IMR-90 (cell line): ENCODE measurements around the gene ERC2. TPM values are rescaled to one million over a fixed set of nuclear protein-coding genes. Genes with fewer than 3 reads are reported as not detected.

Source experiments
- ATAC-seq: fragments of 200-7000 bp; cut with Tn5 transposase; 2 replicates; pipeline ENCODE4 v1.9.1; 2020; ENCODE audit warnings: low read depth, mild to moderate bottlenecking, moderate library complexity
- BruUV-seq: library from RNA; stranded (reverse); fragments of 400-500 nt; replicated peaks from 2 replicates; lab custom pipeline; 2021; lab: Mats Ljungman, UMichigan
- CTCF ChIA-PET: fragments of 300-600 bp; formaldehyde crosslinking; extraction: SDS; loops from one replicate; lab custom pipeline; 2021; ENCODE audit warnings: antibody characterized with exemption; lab: Yijun Ruan, JAX
- POLR2A ChIA-PET: fragments of 300-600 bp; sonication (Branson Sonifier 250); formaldehyde crosslinking; loops from one replicate; lab custom pipeline; 2022; ENCODE audit warnings: antibody characterized with exemption; ENCODE audit not compliant: unreplicated experiment; lab: Charles Lee
- DNase-seq: peaks from one replicate; pipeline ENCODE4 v3.0.0; 2013
- H2AFZ ChIP-seq: replicated peaks from 2 replicates; pipeline ENCODE3; 2013; ENCODE audit warnings: low read length, mild to moderate bottlenecking; ENCODE audit not compliant: poor library complexity
- H2AK5ac ChIP-seq: 2 replicates; pipeline ENCODE4 v1.6.1; 2013; ENCODE audit warnings: low read depth, low read length, inconsistent platforms
- H2AK9ac ChIP-seq: replicated peaks from 2 replicates; pipeline ENCODE3; 2013; ENCODE audit warnings: mild to moderate bottlenecking, low read depth, low read length, moderate library complexity; ENCODE audit not compliant: poor library complexity
- H2BK120ac ChIP-seq: 2 replicates; pipeline ENCODE4 v1.6.1; 2013; ENCODE audit warnings: low read depth, low read length, inconsistent platforms
- H2BK15ac ChIP-seq: 3 replicates; pipeline ENCODE4 v1.6.1; 2013; ENCODE audit warnings: low read depth, low read length, inconsistent platforms
- H2BK20ac ChIP-seq: 2 replicates; pipeline ENCODE4 v1.6.1; 2013; ENCODE audit warnings: low read depth, mild to moderate bottlenecking, inconsistent platforms, low read length, moderate library complexity
- H2BK5ac ChIP-seq: 2 replicates; pipeline ENCODE4 v1.6.1; 2013; ENCODE audit warnings: mild to moderate bottlenecking, low read depth, low read length, inconsistent platforms; ENCODE audit not compliant: poor library complexity, severe bottlenecking
- H3K14ac ChIP-seq: replicated peaks from 2 replicates; pipeline ENCODE4 v1.6.1; 2013; ENCODE audit warnings: low read depth, low read length, inconsistent platforms
- H3K18ac ChIP-seq: 2 replicates; pipeline ENCODE4 v1.6.1; 2013; ENCODE audit warnings: low read depth, low read length, control low read depth
- H3K23ac ChIP-seq: 2 replicates; pipeline ENCODE4 v1.6.1; 2013; ENCODE audit warnings: low read depth, low read length, inconsistent platforms
- H3K27ac ChIP-seq: 2 replicates; pipeline ENCODE4 v1.5.1; 2013; ENCODE audit warnings: mild to moderate bottlenecking, control low read depth, low read length; ENCODE audit not compliant: insufficient read depth
- H3K27me3 ChIP-seq: 2 replicates; pipeline ENCODE4 v1.6.1; 2013; ENCODE audit warnings: low read length; ENCODE audit not compliant: control insufficient read depth, insufficient read depth
- H3K36me3 ChIP-seq: 2 replicates; pipeline ENCODE4 v1.6.1; 2013; ENCODE audit warnings: low read length, mixed read lengths; ENCODE audit not compliant: control insufficient read depth, insufficient read depth
- H3K4ac ChIP-seq: 2 replicates; pipeline ENCODE4 v1.6.1; 2013; ENCODE audit warnings: low read depth, low read length, inconsistent platforms
- H3K4me1 ChIP-seq: 2 replicates; pipeline ENCODE4 v1.6.1; 2013; ENCODE audit warnings: low read length, mixed read lengths; ENCODE audit not compliant: control insufficient read depth, insufficient read depth
- H3K4me2 ChIP-seq: 2 replicates; pipeline ENCODE4 v1.6.1; 2013; ENCODE audit warnings: low read depth, mild to moderate bottlenecking, control low read depth, low read length, moderate library complexity
- H3K4me3 ChIP-seq: 2 replicates; pipeline ENCODE4 v1.5.1; 2013; ENCODE audit warnings: low read depth, mild to moderate bottlenecking, control low read depth, low read length, moderate library complexity; ENCODE audit not compliant: insufficient read depth
- H3K56ac ChIP-seq: 2 replicates; pipeline ENCODE4 v1.6.1; 2013; ENCODE audit warnings: low read length, inconsistent platforms; ENCODE audit not compliant: insufficient read depth; ENCODE audit errors: extremely low read depth
- H3K79me1 ChIP-seq, 2 experiments: 2 replicates each; pipeline ENCODE4 v1.6.1; 2013; ENCODE audit warnings: low read length in 2 of 2, inconsistent platforms in 1 of 2, low read depth in 1 of 2
- H3K9ac ChIP-seq: 2 replicates; pipeline ENCODE4 v1.6.1; 2013; ENCODE audit warnings: low read depth, low read length, control low read depth
- H3K9me1 ChIP-seq: 2 replicates; pipeline ENCODE4 v1.6.1; 2013; ENCODE audit warnings: low read length, inconsistent platforms; ENCODE audit not compliant: insufficient read depth
- H3K9me3 ChIP-seq: 2 replicates; pipeline ENCODE4 v1.6.1; 2013; ENCODE audit warnings: low read length; ENCODE audit not compliant: control insufficient read depth, insufficient read depth
- H4K20me1 ChIP-seq: 2 replicates; pipeline ENCODE4 v1.6.1; 2013; ENCODE audit warnings: low read length, inconsistent platforms; ENCODE audit not compliant: insufficient read depth
- H4K5ac ChIP-seq: 2 replicates; pipeline ENCODE4 v1.6.1; 2013; ENCODE audit warnings: mild to moderate bottlenecking, low read depth, low read length, control low read depth
- H4K8ac ChIP-seq, 2 experiments: 2 replicates each; pipeline ENCODE4 v1.6.1; 2013; ENCODE audit warnings: low read depth in 2 of 2, low read length in 2 of 2, control low read depth in 1 of 2, inconsistent platforms in 1 of 2
- H4K91ac ChIP-seq: 2 replicates; pipeline ENCODE4 v1.6.1; 2013; ENCODE audit warnings: low read depth, low read length, inconsistent platforms; ENCODE audit not compliant: insufficient read depth
- BHLHE40 ChIP-seq: fragments of 150-350 bp; IDR thresholded peaks from 2 replicates; pipeline ENCODE4 v1.6.1; 2016; ENCODE audit warnings: mild to moderate bottlenecking, low read depth, low read length
- CEBPB ChIP-seq: IDR thresholded peaks from 2 replicates; pipeline ENCODE4 v1.6.1; 2012; ENCODE audit warnings: low read depth, low read length, improper control_type of control experiment
- CHD1 ChIP-seq: IDR thresholded peaks from 2 replicates; pipeline ENCODE4 v1.6.1; 2012; ENCODE audit warnings: low read depth, low read length, improper control_type of control experiment
- FOS ChIP-seq: fragments of 150-350 bp; IDR thresholded peaks from 2 replicates; pipeline ENCODE4 v1.6.1; 2016; ENCODE audit warnings: low read depth, low read length
- MAFK ChIP-seq: IDR thresholded peaks from 2 replicates; pipeline ENCODE4 v1.6.1; 2012; ENCODE audit warnings: low read depth, low read length, improper control_type of control experiment
- MAZ ChIP-seq: IDR thresholded peaks from 2 replicates; pipeline ENCODE4 v1.6.1; 2012; ENCODE audit warnings: low read depth, mild to moderate bottlenecking, low read length, improper control_type of control experiment, moderate library complexity, borderline replicate concordance
- MXI1 ChIP-seq: IDR thresholded peaks from 2 replicates; pipeline ENCODE4 v1.6.1; 2012; ENCODE audit warnings: low read depth, mild to moderate bottlenecking, low read length, moderate library complexity, borderline replicate concordance
- NFE2L2 ChIP-seq: fragments of 150-350 bp; IDR thresholded peaks from 2 replicates; pipeline ENCODE4 v1.6.1; 2016; ENCODE audit warnings: low read depth, mild to moderate bottlenecking, low read length
- POLR2A ChIP-seq: IDR thresholded peaks from 2 replicates; pipeline ENCODE4 v1.6.1; 2012; ENCODE audit warnings: mild to moderate bottlenecking, low read depth, low read length
- RCOR1 ChIP-seq: IDR thresholded peaks from 2 replicates; pipeline ENCODE4 v1.6.1; 2012; ENCODE audit warnings: mild to moderate bottlenecking, low read length, improper control_type of control experiment; ENCODE audit not compliant: insufficient replicate concordance
- RFX5 ChIP-seq: IDR thresholded peaks from 2 replicates; pipeline ENCODE4 v1.8.0; 2012; ENCODE audit warnings: low read depth, mild to moderate bottlenecking, low read length, moderate library complexity
- SMC3 ChIP-seq: fragments of 150-350 bp; IDR thresholded peaks from 2 replicates; pipeline ENCODE4 v1.6.1; 2016; ENCODE audit warnings: low read depth, mild to moderate bottlenecking, antibody characterized with exemption, low read length, moderate library complexity
- WGBS, 2 experiments: methylation state at CpG; one replicate each; pipeline versions ENCODE4 v1.1.5 to v1.1.7; 2013; ENCODE audit warnings: missing lambda C conversion rate in 2 of 2; ENCODE audit not compliant: insufficient read length in 1 of 2; ENCODE audit errors: extremely low coverage in 2 of 2; 5-methylcytosine and 5-hydroxymethylcytosine counted together
- dilution Hi-C: fragments of 300-500 bp; cut with HindIII; formaldehyde crosslinking; loops from one replicate; pipeline ENCODE4 v1.14.3; 2018; ENCODE audit warnings: low sequenced_read_pairs; ENCODE audit not compliant: unreplicated experiment
- in situ Hi-C: fragments of 300-500 bp; cut with MboI; formaldehyde crosslinking; loops from 3 replicates; pipeline ENCODE4 v1.14.3; 2019; ENCODE audit warnings: low sequenced_read_pairs, inconsistent platforms, mixed read lengths
- intact Hi-C: fragments of 100-400 bp; cut with micrococcal nuclease; formaldehyde crosslinking; loops from 2 replicates; pipeline ENCODE4 v1.10.0; 2022
- polyA plus RNA-seq, 3 experiments: library from polyadenylated mRNA; depleted of rRNA; stranded (reverse); fragments of >200 nt; gene quantifications; 2 replicates each; pipeline ENCODE4 v1.2.3, GENCODE V29; 2012; ENCODE audit warnings: low replicate concordance in 1 of 3
- total RNA-seq: library from RNA; depleted of rRNA; stranded (reverse); fragments of >200 nt; gene quantifications from 2 replicates; pipeline ENCODE4 v1.2.3, GENCODE V29; 2012
- TF ChIP-seq, protein P1 (sequence below): fragments of 150-350 bp; IDR thresholded peaks from 2 replicates; pipeline ENCODE4 v1.6.1; 2016; ENCODE audit warnings: low read depth, mild to moderate bottlenecking, low read length, moderate library complexity, borderline replicate concordance
- TF ChIP-seq, protein P2 (sequence below): fragments of 150-350 bp; IDR thresholded peaks from 2 replicates; pipeline ENCODE4 v1.6.1; 2017; ENCODE audit warnings: mild to moderate bottlenecking, antibody characterized with exemption, low read length, low read depth
- TF ChIP-seq, protein P3 (sequence below): conservative IDR thresholded peaks from 2 replicates; pipeline ENCODE4 v1.5.1; 2012; ENCODE audit warnings: mild to moderate bottlenecking, low read depth, low read length, improper control_type of control experiment

Gene ERC2
- total and polyA plus RNA-seq, 2 of the 4 experiments (the other 2 are of a cell fraction), result 0.17 to 0.18 TPM

DNA sequence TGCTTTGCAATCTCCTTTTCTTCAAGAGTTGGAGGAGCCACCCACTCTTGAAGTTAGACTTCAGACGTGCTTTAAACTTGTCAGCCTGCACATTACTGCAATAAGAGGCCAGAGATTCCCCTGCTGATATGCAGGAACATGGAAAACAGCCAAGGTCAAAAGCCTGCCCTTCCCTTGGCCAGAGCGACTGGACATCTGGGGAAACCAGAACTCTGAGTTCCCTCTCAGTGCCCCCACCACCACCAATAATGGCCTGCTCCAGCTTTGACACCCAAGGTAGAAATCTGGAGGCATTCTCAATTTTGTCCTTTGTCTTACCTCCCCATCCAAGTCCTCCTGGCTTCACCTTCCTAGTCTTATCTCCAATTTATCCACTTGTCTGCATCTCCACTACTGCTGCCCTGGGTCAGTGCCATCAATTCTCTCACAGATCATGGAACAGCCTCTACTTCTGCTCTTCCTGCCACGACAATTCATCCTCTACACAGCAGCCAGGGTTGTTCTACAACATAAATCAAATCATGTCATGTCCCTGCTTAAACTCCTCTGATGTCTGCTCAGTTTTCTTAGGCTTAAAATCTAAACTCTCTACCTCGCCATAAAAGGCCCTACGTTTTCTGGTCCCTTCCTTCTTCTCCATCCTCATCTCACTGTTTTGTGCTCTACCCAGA, 789.6 kb downstream of the ERC2 start:
- Histone ChIP-seq H4K91ac (no peak overlapping the region), H3K36me3 (no peaks in the 10 kb centered on the region), H3K9ac (no peak overlapping the region), H3K9me3 (no peaks in the 10 kb centered on the region), H3K56ac (no peak overlapping the region), H3K4me2 (no peak overlapping the region), H3K23ac (no peak overlapping the region), H3K79me1 (no peaks in the 10 kb centered on the region), H3K4me1 (no peaks in the 10 kb centered on the region; the same call in 1 of the 2 replicates), H3K9me1 (peaks cover 3% of the 10 kb centered on the region; the same call in 1 of the 2 replicates), H3K14ac (no peak overlapping the region), H2BK120ac (no peak overlapping the region), H2BK5ac (no peak overlapping the region), H2AFZ (no peak overlapping the region), H4K20me1 (no peaks in the 10 kb centered on the region), H2BK15ac (no peak overlapping the region), H2AK5ac (no peak overlapping the region), H4K5ac (no peak overlapping the region), H2AK9ac (peak overlapping the region; percentile 53), H2BK20ac (no peak overlapping the region), H3K18ac (no peak overlapping the region), H3K4me3 (no peak overlapping the region), H3K27me3 (no peaks in the 10 kb centered on the region), H3K4ac (no peak overlapping the region), H4K8ac (no peak overlapping the region), H3K27ac (no peak overlapping the region)
- dilution Hi-C loops (no loop called here), intact Hi-C loops (no loop called here), in situ Hi-C loops (no loop called here)
- POLR2A ChIA-PET, result no interaction called here
- no TSS peak for BruUV-seq
- CTCF ChIA-PET, result no interaction called here
- 83% methylated on average over 4 of the region's 5 CpGs; no CpG with 5 or more reads in 1 of the 2 experiments for WGBS, 2 experiments
- DNase-seq, result no peak
- no peak for TF ChIP-seq MAZ
- no peak for TF ChIP-seq RCOR1
- TF ChIP-seq BHLHE40, result no peak
- TF ChIP-seq FOS, result no peak
- no peak for TF ChIP-seq MAFK
- TF ChIP-seq CHD1, result no peak
- no peak for TF ChIP-seq NFE2L2
- TF ChIP-seq CEBPB, result no peak
- no peak for TF ChIP-seq MXI1
- TF ChIP-seq SMC3, result no peak
- TF ChIP-seq, protein P1, sequence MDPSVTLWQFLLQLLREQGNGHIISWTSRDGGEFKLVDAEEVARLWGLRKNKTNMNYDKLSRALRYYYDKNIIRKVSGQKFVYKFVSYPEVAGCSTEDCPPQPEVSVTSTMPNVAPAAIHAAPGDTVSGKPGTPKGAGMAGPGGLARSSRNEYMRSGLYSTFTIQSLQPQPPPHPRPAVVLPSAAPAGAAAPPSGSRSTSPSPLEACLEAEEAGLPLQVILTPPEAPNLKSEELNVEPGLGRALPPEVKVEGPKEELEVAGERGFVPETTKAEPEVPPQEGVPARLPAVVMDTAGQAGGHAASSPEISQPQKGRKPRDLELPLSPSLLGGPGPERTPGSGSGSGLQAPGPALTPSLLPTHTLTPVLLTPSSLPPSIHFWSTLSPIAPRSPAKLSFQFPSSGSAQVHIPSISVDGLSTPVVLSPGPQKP, result no peak
- TF ChIP-seq RFX5, result no peak
- TF ChIP-seq, protein P2, sequence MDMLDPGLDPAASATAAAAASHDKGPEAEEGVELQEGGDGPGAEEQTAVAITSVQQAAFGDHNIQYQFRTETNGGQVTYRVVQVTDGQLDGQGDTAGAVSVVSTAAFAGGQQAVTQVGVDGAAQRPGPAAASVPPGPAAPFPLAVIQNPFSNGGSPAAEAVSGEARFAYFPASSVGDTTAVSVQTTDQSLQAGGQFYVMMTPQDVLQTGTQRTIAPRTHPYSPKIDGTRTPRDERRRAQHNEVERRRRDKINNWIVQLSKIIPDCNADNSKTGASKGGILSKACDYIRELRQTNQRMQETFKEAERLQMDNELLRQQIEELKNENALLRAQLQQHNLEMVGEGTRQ, result no peak
- no peak for TF ChIP-seq POLR2A
- TF ChIP-seq, protein P3, sequence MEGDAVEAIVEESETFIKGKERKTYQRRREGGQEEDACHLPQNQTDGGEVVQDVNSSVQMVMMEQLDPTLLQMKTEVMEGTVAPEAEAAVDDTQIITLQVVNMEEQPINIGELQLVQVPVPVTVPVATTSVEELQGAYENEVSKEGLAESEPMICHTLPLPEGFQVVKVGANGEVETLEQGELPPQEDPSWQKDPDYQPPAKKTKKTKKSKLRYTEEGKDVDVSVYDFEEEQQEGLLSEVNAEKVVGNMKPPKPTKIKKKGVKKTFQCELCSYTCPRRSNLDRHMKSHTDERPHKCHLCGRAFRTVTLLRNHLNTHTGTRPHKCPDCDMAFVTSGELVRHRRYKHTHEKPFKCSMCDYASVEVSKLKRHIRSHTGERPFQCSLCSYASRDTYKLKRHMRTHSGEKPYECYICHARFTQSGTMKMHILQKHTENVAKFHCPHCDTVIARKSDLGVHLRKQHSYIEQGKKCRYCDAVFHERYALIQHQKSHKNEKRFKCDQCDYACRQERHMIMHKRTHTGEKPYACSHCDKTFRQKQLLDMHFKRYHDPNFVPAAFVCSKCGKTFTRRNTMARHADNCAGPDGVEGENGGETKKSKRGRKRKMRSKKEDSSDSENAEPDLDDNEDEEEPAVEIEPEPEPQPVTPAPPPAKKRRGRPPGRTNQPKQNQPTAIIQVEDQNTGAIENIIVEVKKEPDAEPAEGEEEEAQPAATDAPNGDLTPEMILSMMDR, result no peak
- no peak for ATAC-seq
